NT2/D1 (cell line): ENCODE results near the gene SPTAN1.

Experiments used
- YY1 ChIP-seq: IDR thresholded peaks from 2 replicates; pipeline ENCODE4 v1.6.1; 2011; ENCODE audit not compliant: insufficient read length, insufficient read depth
- ZNF274 ChIP-seq: IDR thresholded peaks from 2 replicates; pipeline ENCODE4 v1.6.1; 2011; ENCODE audit warnings: mild to moderate bottlenecking, low read depth, low read length

GRCh38 chr9:128556276-128556675 is 3.9 kb downstream of the SPTAN1 start:
- no peak for TF ChIP-seq ZNF274
- no peak for TF ChIP-seq YY1
